ENCODE results near the gene RLIM. TPM values are rescaled to one million over a fixed set of nuclear protein-coding genes. Genes with fewer than 3 reads are reported as not detected.

RLIM gene
- total RNA-seq, 1 experiment from 2014 or later = 36.4 TPM

DNA sequence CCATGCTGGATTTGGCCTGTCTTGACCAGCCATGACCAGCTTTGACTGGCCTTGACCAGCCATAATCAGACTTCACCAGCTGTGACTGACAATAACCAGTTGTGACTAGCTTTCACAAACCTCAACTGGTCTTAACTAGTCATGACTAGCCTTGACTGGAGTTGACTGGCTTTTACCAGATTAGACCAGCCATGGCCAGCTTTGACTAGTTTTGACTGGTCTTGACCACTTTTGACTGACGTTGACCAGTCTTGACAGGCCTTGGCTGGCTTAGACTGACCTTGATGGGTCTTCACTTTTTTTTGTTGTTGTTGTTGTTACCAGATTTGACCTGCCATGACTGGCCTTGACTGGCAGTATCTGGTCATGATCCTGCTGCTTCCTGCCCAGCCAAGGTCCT, 67.4 kb downstream of the RLIM start:
- Mint-ChIP-seq H3K27ac (no peak overlapping the region), H3K4me1 (peaks cover 3 to 6% of the 10 kb centered on the region in 2 experiments), H3K9me3 (peaks cover 31 to 45% of the 10 kb centered on the region in 2 experiments), H3K36me3 (ENCODE audit: insufficient read depth in 1 of 3, low read depth in 3 of 3) (peaks cover 4 to 6% (median 6%) of the 10 kb centered on the region in 3 experiments; a peak in 4 of 7 replicates), H3K4me3 (no peak overlapping the region), H3K27me3 (ENCODE audit: low read depth) (no peaks in the 10 kb centered on the region; the same call in 1 of the 2 replicates)
- H3K23ac ChIP-seq (ENCODE audit: insufficient read length, low read depth, low read length) = no peak overlapping the region
- no peak overlapping the region for H3K4ac ChIP-seq (ENCODE audit: low read depth, low read length)
- no peak overlapping the region for H3K27ac ChIP-seq (ENCODE audit: insufficient read length, low read depth, low read length)
- no peaks in the 10 kb centered on the region for H3K79me2 ChIP-seq (ENCODE audit: insufficient read depth, low read length)
- WGBS (ENCODE audit: extremely low coverage, insufficient read length, low lambda C conversion rate) = no CpG with 5 or more reads among the region's 1 CpG
- no peaks in the 10 kb centered on the region for H3K4me1 ChIP-seq (ENCODE audit: insufficient read depth, low read length)
- H3K79me1 ChIP-seq (ENCODE audit: insufficient read depth, low read depth, low read length, poor library complexity, severe bottlenecking) = no peaks in the 10 kb centered on the region
- H3K27me3 ChIP-seq (ENCODE audit: insufficient read depth, low read length) = no peaks in the 10 kb centered on the region
- no peak overlapping the region for H2BK5ac ChIP-seq (ENCODE audit: insufficient read length, low read length)
- no peak overlapping the region for H2BK120ac ChIP-seq (ENCODE audit: low read depth, low read length, poor library complexity, severe bottlenecking)
- H3K23me2 ChIP-seq (ENCODE audit: insufficient read length, low read depth, low read length, poor library complexity, severe bottlenecking) = no peaks in the 10 kb centered on the region
- H3K56ac ChIP-seq (ENCODE audit: insufficient read length, low read depth, low read length) = no peak overlapping the region
- no peak overlapping the region for H2BK12ac ChIP-seq (ENCODE audit: insufficient read length, low read depth, low read length)
- H2BK15ac ChIP-seq (ENCODE audit: low read depth, low read length) = no peak overlapping the region
- no peak overlapping the region for H4K91ac ChIP-seq (ENCODE audit: insufficient read length, low read depth, low read length)
- TF ChIP-seq, protein P1, sequence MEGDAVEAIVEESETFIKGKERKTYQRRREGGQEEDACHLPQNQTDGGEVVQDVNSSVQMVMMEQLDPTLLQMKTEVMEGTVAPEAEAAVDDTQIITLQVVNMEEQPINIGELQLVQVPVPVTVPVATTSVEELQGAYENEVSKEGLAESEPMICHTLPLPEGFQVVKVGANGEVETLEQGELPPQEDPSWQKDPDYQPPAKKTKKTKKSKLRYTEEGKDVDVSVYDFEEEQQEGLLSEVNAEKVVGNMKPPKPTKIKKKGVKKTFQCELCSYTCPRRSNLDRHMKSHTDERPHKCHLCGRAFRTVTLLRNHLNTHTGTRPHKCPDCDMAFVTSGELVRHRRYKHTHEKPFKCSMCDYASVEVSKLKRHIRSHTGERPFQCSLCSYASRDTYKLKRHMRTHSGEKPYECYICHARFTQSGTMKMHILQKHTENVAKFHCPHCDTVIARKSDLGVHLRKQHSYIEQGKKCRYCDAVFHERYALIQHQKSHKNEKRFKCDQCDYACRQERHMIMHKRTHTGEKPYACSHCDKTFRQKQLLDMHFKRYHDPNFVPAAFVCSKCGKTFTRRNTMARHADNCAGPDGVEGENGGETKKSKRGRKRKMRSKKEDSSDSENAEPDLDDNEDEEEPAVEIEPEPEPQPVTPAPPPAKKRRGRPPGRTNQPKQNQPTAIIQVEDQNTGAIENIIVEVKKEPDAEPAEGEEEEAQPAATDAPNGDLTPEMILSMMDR (conservative IDR thresholded peaks at IDR 0.05) = no peak
- no peak overlapping the region for H3K18ac ChIP-seq (ENCODE audit: insufficient read length, low read depth, low read length)
- H3T11ph ChIP-seq (ENCODE audit: low read length) = no peak overlapping the region
- H3K14ac ChIP-seq (ENCODE audit: insufficient read depth, low read length) = no peak overlapping the region
- no peaks in the 10 kb centered on the region for H4K20me1 ChIP-seq (ENCODE audit: control insufficient read depth, insufficient read depth, insufficient read length)
- H2AFZ ChIP-seq (ENCODE audit: low read length) = no peak overlapping the region
- DNase-seq = no peak
- H3K9ac ChIP-seq (ENCODE audit: extremely low read depth, insufficient read length, low read length) = no peak overlapping the region
- H4K8ac ChIP-seq (replicated peaks; ENCODE audit: insufficient read length, low read depth, low read length) = no peak overlapping the region
- H3K9me3 ChIP-seq (ENCODE audit: control insufficient read depth, low read depth, low read length) = no peaks in the 10 kb centered on the region
- H3K4me2 ChIP-seq (ENCODE audit: insufficient read depth, insufficient read length, low read length) = no peak overlapping the region
- no peak overlapping the region for H4K5ac ChIP-seq (ENCODE audit: insufficient read length, low read depth, low read length)
- no peak overlapping the region for H2AK5ac ChIP-seq (ENCODE audit: insufficient read length, low read length)
- H2BK20ac ChIP-seq (ENCODE audit: low read depth, low read length, poor library complexity, severe bottlenecking) = no peak overlapping the region
